H1 (cell line): ENCODE data around the gene ASPRV1. TPM values are rescaled to one million over a fixed set of nuclear protein-coding genes. Genes with fewer than 3 reads are reported as not detected.

Experiments
- CTCF ChIA-PET: fragments of 300-600 bp; sonication (Branson Sonifier 250); formaldehyde crosslinking; loops from one replicate; lab custom pipeline; 2021; ENCODE audit not compliant: partially characterized antibody; lab: Charles Lee
- POLR2A ChIA-PET: fragments of 300-600 bp; sonication (Branson Sonifier 250); formaldehyde crosslinking; loops from one replicate; lab custom pipeline; 2021; ENCODE audit warnings: inconsistent platforms; ENCODE audit not compliant: partially characterized antibody; lab: Charles Lee
- DNase-seq, 2 experiments: peaks; one replicate each; pipeline versions ENCODE4 v3.0.0 to v3.0.0-alpha.2; 2010 to 2022; ENCODE audit warnings: low spot score in 2 of 2, low read depth in 1 of 2, mixed read lengths in 1 of 2
- FAIRE-seq: peaks from 2 replicates; lab custom pipeline; 2011; peaks lifted over from hg19 to GRCh38; lab: Jason Lieb, UNC
- H2AFZ ChIP-seq: 2 replicates; pipeline ENCODE4 v1.8.1; 2012; ENCODE audit warnings: low read length, inconsistent platforms
- H2AK5ac ChIP-seq: 2 replicates; pipeline ENCODE4 v1.6.1; 2013; ENCODE audit warnings: low read depth, low read length
- H2BK120ac ChIP-seq: replicated peaks from 2 replicates; pipeline ENCODE3; 2013; ENCODE audit warnings: low read depth, low read length, inconsistent platforms
- H2BK12ac ChIP-seq: 2 replicates; pipeline ENCODE4 v1.6.1; 2013; ENCODE audit warnings: low read depth, low read length
- H2BK15ac ChIP-seq: 2 replicates; pipeline ENCODE4 v1.6.1; 2013; ENCODE audit warnings: low read length
- H2BK20ac ChIP-seq: 2 replicates; pipeline ENCODE4 v1.6.1; 2013; ENCODE audit warnings: low read length
- H2BK5ac ChIP-seq: 2 replicates; pipeline ENCODE4 v1.6.1; 2013; ENCODE audit warnings: low read depth, low read length
- H3K14ac ChIP-seq: 2 replicates; pipeline ENCODE4 v1.6.1; 2013; ENCODE audit warnings: inconsistent platforms; ENCODE audit not compliant: insufficient read length
- H3K18ac ChIP-seq: 2 replicates; pipeline ENCODE4 v1.6.1; 2013; ENCODE audit warnings: low read length; ENCODE audit errors: extremely low read depth
- H3K23ac ChIP-seq: 2 replicates; pipeline ENCODE4 v1.6.1; 2013; ENCODE audit warnings: inconsistent platforms; ENCODE audit not compliant: insufficient read length
- H3K23me2 ChIP-seq: 2 replicates; pipeline ENCODE4 v1.6.1; 2013; ENCODE audit warnings: low read depth, low read length
- H3K27ac ChIP-seq: 2 replicates; pipeline ENCODE4 v1.6.1; 2011; ENCODE audit warnings: low read depth, low read length, inconsistent platforms
- H3K27me3 ChIP-seq, 4 experiments: replicated peaks in 1 of 4; 1 replicate in 1 of 4; 2 replicates in 3 of 4; pipeline versions ENCODE4 v1.6.1 to v1.8.1; 2011 to 2013; ENCODE audit warnings: low read length in 3 of 4, mild to moderate bottlenecking in 3 of 4, inconsistent platforms in 2 of 4, mixed read lengths in 2 of 4, moderate library complexity in 1 of 4; ENCODE audit not compliant: control insufficient read depth in 3 of 4, insufficient read depth in 3 of 4; ENCODE audit errors: extremely low read depth in 1 of 4
- H3K36me3 ChIP-seq, 4 experiments: 2 replicates each; pipeline versions ENCODE4 v1.6.1 to v1.8.1; 2011 to 2013; ENCODE audit warnings: mild to moderate bottlenecking in 4 of 4, low read length in 3 of 4, moderate library complexity in 2 of 4, control low read depth in 1 of 4, inconsistent platforms in 1 of 4; ENCODE audit not compliant: insufficient read depth in 4 of 4, control insufficient read depth in 2 of 4
- H3K4ac ChIP-seq: replicated peaks from 2 replicates; pipeline ENCODE3; 2013; ENCODE audit warnings: low read length, low read depth, mixed read lengths, inconsistent platforms; ENCODE audit not compliant: insufficient read length
- H3K4me1 ChIP-seq, 4 experiments: replicated peaks in 1 of 4; 1 replicate in 1 of 4; 2 replicates in 3 of 4; pipeline versions ENCODE4 v1.6.1 to v1.8.1; 2011 to 2013; ENCODE audit warnings: low read length in 3 of 4, inconsistent platforms in 2 of 4, mixed read lengths in 1 of 4; ENCODE audit not compliant: insufficient read depth in 4 of 4, control insufficient read depth in 3 of 4
- H3K4me2 ChIP-seq, 2 experiments: 2 replicates each; pipeline versions ENCODE4 v1.6.1 to v1.8.1; 2011 to 2013; ENCODE audit warnings: low read depth in 2 of 2, low read length in 2 of 2, control low read depth in 1 of 2, inconsistent platforms in 1 of 2, mild to moderate bottlenecking in 1 of 2; ENCODE audit not compliant: insufficient read depth in 1 of 2
- H3K4me3 ChIP-seq, 4 experiments: fragments of 200-600, 300-600 bp in 1 of 4; sonication (generic), shearing (Covaris generic), sonication (Bioruptor Twin) in 1 of 4; 2 replicates each; pipeline versions ENCODE4 v1.5.1 to v1.8.1; 2011 to 2016; ENCODE audit warnings: low read length in 4 of 4, low read depth in 3 of 4, control low read depth in 2 of 4, inconsistent platforms in 2 of 4, mild to moderate bottlenecking in 2 of 4, mixed read lengths in 1 of 4, moderate library complexity in 1 of 4; ENCODE audit not compliant: insufficient read depth in 2 of 4; ENCODE audit errors: extremely low read depth in 1 of 4
- H3K56ac ChIP-seq: replicated peaks from 2 replicates; pipeline ENCODE3; 2013; ENCODE audit warnings: low read depth, mild to moderate bottlenecking, mixed read lengths, low read length, inconsistent platforms; ENCODE audit not compliant: insufficient read length
- H3K79me1 ChIP-seq: 2 replicates; pipeline ENCODE4 v1.6.1; 2013; ENCODE audit warnings: low read depth, low read length, control low read depth
- H3K79me2 ChIP-seq, 2 experiments: 2 replicates each; pipeline versions ENCODE4 v1.6.1 to v1.8.1; 2012 to 2013; ENCODE audit warnings: low read length in 2 of 2, mild to moderate bottlenecking in 2 of 2, inconsistent platforms in 1 of 2; ENCODE audit not compliant: insufficient read depth in 2 of 2, control insufficient read depth in 1 of 2
- H3K9ac ChIP-seq, 4 experiments: replicated peaks in 1 of 4; 1 replicate in 1 of 4; 2 replicates in 3 of 4; pipeline versions ENCODE4 v1.6.1 to v1.8.1; 2011 to 2013; ENCODE audit warnings: low read depth in 3 of 4, low read length in 3 of 4, control low read depth in 2 of 4, mild to moderate bottlenecking in 2 of 4, moderate library complexity in 2 of 4, inconsistent platforms in 1 of 4; ENCODE audit errors: extremely low read depth in 1 of 4
- H3K9me3 ChIP-seq, 2 experiments: 2 replicates each; pipeline versions ENCODE4 v1.6.1 to v1.8.1; 2012 to 2013; ENCODE audit warnings: mild to moderate bottlenecking in 2 of 2, moderate library complexity in 2 of 2, control low read depth in 1 of 2, inconsistent platforms in 1 of 2, low read depth in 1 of 2, low read length in 1 of 2, mixed read lengths in 1 of 2; ENCODE audit not compliant: insufficient read depth in 2 of 2
- H4K20me1 ChIP-seq, 2 experiments: replicated peaks in 1 of 2; 2 replicates each; pipeline versions ENCODE3 to v1.8.1; 2011 to 2013; ENCODE audit warnings: inconsistent platforms in 2 of 2, low read length in 2 of 2, mild to moderate bottlenecking in 1 of 2; ENCODE audit not compliant: insufficient read depth in 2 of 2, control insufficient read depth in 1 of 2
- H4K5ac ChIP-seq: 2 replicates; pipeline ENCODE4 v1.6.1; 2013; ENCODE audit warnings: low read length, low read depth, mixed read lengths, inconsistent platforms; ENCODE audit not compliant: insufficient read length
- H4K8ac ChIP-seq: 2 replicates; pipeline ENCODE4 v1.8.0; 2013; ENCODE audit warnings: mild to moderate bottlenecking, moderate library complexity, low read length, inconsistent platforms; ENCODE audit not compliant: insufficient read depth; ENCODE audit errors: extremely low read depth
- H4K91ac ChIP-seq: replicated peaks from 2 replicates; pipeline ENCODE3; 2013; ENCODE audit warnings: low read length, mixed read lengths, inconsistent platforms; ENCODE audit not compliant: insufficient read length
- BACH1 ChIP-seq: IDR thresholded peaks from 2 replicates; pipeline ENCODE4 v1.6.1; 2012; ENCODE audit warnings: low read length, improper control_type of control experiment
- BRCA1 ChIP-seq: IDR thresholded peaks from 2 replicates; pipeline ENCODE4 v1.6.1; 2012; ENCODE audit warnings: low read depth, low read length, improper control_type of control experiment
- CBX5 ChIP-seq: fragments of 300-800, 300-1000 bp; sonication (generic); IDR thresholded peaks from 2 replicates; pipeline ENCODE4 v1.7.1; 2016; ENCODE audit warnings: antibody characterized with exemption, low read length, low read depth
- CHD1 ChIP-seq: IDR thresholded peaks from 2 replicates; pipeline ENCODE4 v1.6.1; 2012; ENCODE audit warnings: low read depth, low read length, improper control_type of control experiment
- GABPA ChIP-seq: IDR thresholded peaks from 2 replicates; pipeline ENCODE4 v1.6.1; 2011; ENCODE audit warnings: mild to moderate bottlenecking, low read length, moderate library complexity, borderline replicate concordance; ENCODE audit not compliant: insufficient read depth
- JUN ChIP-seq: IDR thresholded peaks from 2 replicates; pipeline ENCODE4 v1.6.1; 2011; ENCODE audit warnings: low read depth, mild to moderate bottlenecking, improper control_type of control experiment, low read length
- MAFK ChIP-seq: IDR thresholded peaks from 2 replicates; pipeline ENCODE4 v1.6.1; 2012; ENCODE audit warnings: low read depth, mild to moderate bottlenecking, improper control_type of control experiment, low read length
- PHF8 ChIP-seq: fragments of 200-600 bp; sonication (generic); conservative IDR thresholded peaks from 2 replicates; pipeline ENCODE4 v1.7.1; 2012; ENCODE audit warnings: low read depth, mild to moderate bottlenecking, inconsistent platforms, low read length, moderate library complexity
- POU5F1 ChIP-seq: IDR thresholded peaks from 2 replicates; pipeline ENCODE4 v1.6.1; 2011; ENCODE audit warnings: low read depth, mild to moderate bottlenecking, low read length, moderate library complexity
- SIRT6 ChIP-seq: IDR thresholded peaks from one replicate; pipeline ENCODE4 v1.7.1; 2012; ENCODE audit warnings: low read length, inconsistent platforms
- SP4 ChIP-seq: IDR thresholded peaks from 2 replicates; pipeline ENCODE4 v1.6.1; 2012; ENCODE audit warnings: low read length, inconsistent platforms
- TAF7 ChIP-seq: optimal IDR thresholded peaks from 2 replicates; pipeline ENCODE3; 2011; ENCODE audit warnings: low read depth, mild to moderate bottlenecking, inconsistent platforms, low read length, moderate library complexity, borderline replicate concordance
- TCF12 ChIP-seq: IDR thresholded peaks from 2 replicates; pipeline ENCODE4 v1.6.1; 2011; ENCODE audit warnings: low read depth, mild to moderate bottlenecking, low read length
- TEAD4 ChIP-seq: IDR thresholded peaks from 2 replicates; pipeline ENCODE4 v1.6.1; 2012; ENCODE audit warnings: low read depth, low read length, inconsistent platforms, mixed read lengths
- WGBS, 2 experiments: shearing (Covaris generic) in 1 of 2; methylation state at CpG; one replicate each; pipeline versions ENCODE4 v1.1.6 to v1.1.7; 2013 to 2015; ENCODE audit warnings: low lambda C conversion rate in 2 of 2, mixed read lengths in 2 of 2, inconsistent platforms in 1 of 2, low coverage in 1 of 2, missing lambda C conversion rate in 1 of 2; ENCODE audit not compliant: insufficient replicate concordance in 2 of 2, insufficient coverage in 1 of 2, insufficient read length in 1 of 2; ENCODE audit errors: extremely low coverage in 1 of 2, missing lambda C conversion rate in 1 of 2; 5-methylcytosine and 5-hydroxymethylcytosine counted together
- polyA plus RNA-seq, 7 experiments: library from polyadenylated mRNA; depleted of rRNA in 3 of 7; stranded (reverse) in 5 of 7; unstranded in 2 of 7; fragments of >200 nt in 5 of 7; fragments of 200-250 nt in 2 of 7; gene quantifications; 1 replicate in 5 of 7; 2 replicates in 1 of 7; 4 replicates in 1 of 7; pipeline versions ENCODE4 v1.2.1 to v1.2.3, GENCODE V29; 2011 to 2013; ENCODE audit warnings: missing spikeins in 2 of 7, mixed read lengths in 2 of 7
- total RNA-seq: library from RNA; stranded (reverse); fragmentation: NEBNext Ultra II Directional; extraction: Animal tissue kit (Norgen Biotek cat#: 25700); gene quantifications from 2 replicates; pipeline ENCODE4 v1.2.1, GENCODE V29; 2021
- TF ChIP-seq, protein P1 (sequence below): IDR thresholded peaks from 2 replicates; pipeline ENCODE4 v1.6.1; 2012; ENCODE audit warnings: inconsistent platforms

The ASPRV1 gene
- total and polyA plus RNA-seq, 2 of the 8 experiments (the other 6 are each of a cell fraction or from before 2014, with no cell fraction given): 0.59 to 0.95 TPM

GRCh38 chr2:69923116-69923515 lies 38.3 kb downstream of the ASPRV1 start:
- Histone ChIP-seq H3K18ac (no peak overlapping the region), H2BK12ac (no peak overlapping the region), H3K56ac (no peak overlapping the region), H2BK15ac (no peak overlapping the region), H3K4ac (no peak overlapping the region), H3K4me1 (no peaks in the 10 kb centered on the region), H4K8ac (no peak overlapping the region), H2BK5ac (no peak overlapping the region), H2AFZ (no peak overlapping the region), H3K14ac (no peak overlapping the region), H3K79me1 (no peaks in the 10 kb centered on the region), H3K23ac (no peak overlapping the region), H3K4me3 (no peak overlapping the region), H4K20me1 (no peaks in the 10 kb centered on the region), H3K4me2 (no peak overlapping the region), H2BK20ac (no peak overlapping the region), H3K27ac (no peak overlapping the region), H4K91ac (no peak overlapping the region), H3K36me3 (peaks cover 0 to 3% (median 0%) of the 10 kb centered on the region in 4 experiments; a peak in 1 of 8 replicates), H3K27me3 (no peaks in the 10 kb centered on the region), H3K9ac (no peak overlapping the region), H3K23me2 (no peaks in the 10 kb centered on the region), H3K79me2 (no peaks in the 10 kb centered on the region), H2BK120ac (no peak overlapping the region), H4K5ac (no peak overlapping the region), H3K9me3 (no peaks in the 10 kb centered on the region), H2AK5ac (no peak overlapping the region)
- no peak for DNase-seq
- CTCF ChIA-PET: interaction anchor here (1.4 to 2.1 kb wide), 3 partner anchors 12 to 148 kb away, joined by 4 to 7 read pairs (median 5); no protein-coding TSS in a partner anchor
- no peak for FAIRE-seq
- POLR2A ChIA-PET: interaction anchor here (0.6 to 1.4 kb wide), 5 partner anchors 9 to 370 kb away, joined by 3 to 7 read pairs (median 3); partner anchors contain the start of gene MXD1
- 96% methylated on average over 3 of the region's 3 CpGs; no CpG with 5 or more reads in 1 of the 2 experiments for WGBS, 2 experiments
- no peak for TF ChIP-seq MAFK
- TF ChIP-seq CBX5: no peak
- TF ChIP-seq SIRT6: no peak
- no peak for TF ChIP-seq GABPA
- no peak for TF ChIP-seq JUN
- no peak for TF ChIP-seq TEAD4
- TF ChIP-seq SP4: no peak
- TF ChIP-seq TAF7: no peak
- TF ChIP-seq, protein P1, sequence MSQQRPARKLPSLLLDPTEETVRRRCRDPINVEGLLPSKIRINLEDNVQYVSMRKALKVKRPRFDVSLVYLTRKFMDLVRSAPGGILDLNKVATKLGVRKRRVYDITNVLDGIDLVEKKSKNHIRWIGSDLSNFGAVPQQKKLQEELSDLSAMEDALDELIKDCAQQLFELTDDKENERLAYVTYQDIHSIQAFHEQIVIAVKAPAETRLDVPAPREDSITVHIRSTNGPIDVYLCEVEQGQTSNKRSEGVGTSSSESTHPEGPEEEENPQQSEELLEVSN: no peak
- no peak for TF ChIP-seq CHD1
- no peak for TF ChIP-seq PHF8
- no peak for TF ChIP-seq TCF12
- TF ChIP-seq BACH1: no peak
- no peak for TF ChIP-seq POU5F1
- TF ChIP-seq BRCA1: no peak
